Thyroid gland (tissue), 4 donors: Measurements from ENCODE around the gene ATOSA. TPM values are rescaled to one million over a fixed set of nuclear protein-coding genes. Genes with fewer than 3 reads are reported as not detected.
A peak's percentile ranks its signal among the peaks of the same experiment; 100 is the strongest.

Source experiments
- DNase-seq, 2 donors: peaks; one replicate each; pipeline ENCODE4 v3.0.0-alpha.2; 2019
- H3K27ac ChIP-seq, 3 donors: fragments of 200-600 bp; sonication (generic); 1 replicate in 2 of 3; 2 replicates in 1 of 3; pipeline ENCODE4 v1.5.1; 2016 to 2019; ENCODE audit warnings: mild to moderate bottlenecking in 1 of 3, moderate library complexity in 1 of 3
- H3K27me3 ChIP-seq: fragments of 200-600 bp; sonication (generic); one replicate; pipeline ENCODE4 v1.5.1; 2019
- H3K36me3 ChIP-seq, 2 donors: fragments of 200-600 bp; sonication (generic); one replicate each; pipeline ENCODE4 v1.5.1; 2016 to 2019
- H3K4me1 ChIP-seq, 2 donors: fragments of 200-600 bp; sonication (generic); one replicate each; pipeline ENCODE4 v1.5.1; 2017 to 2019
- H3K4me3 ChIP-seq, 3 donors: fragments of 200-600 bp; sonication (generic); replicated peaks in 1 of 3; 1 replicate in 2 of 3; 2 replicates in 1 of 3; pipeline ENCODE4 v1.5.1; 2016; ENCODE audit warnings: mild to moderate bottlenecking in 1 of 3
- H3K9me3 ChIP-seq: fragments of 200-600 bp; sonication (generic); one replicate; pipeline ENCODE4 v1.5.1; 2017
- POLR2A ChIP-seq, 2 donors: fragments of 450-650 bp; IDR thresholded peaks; one replicate each; pipeline ENCODE4 v1.6.1; 2017; ENCODE audit warnings: antibody characterized with exemption in 2 of 2, mild to moderate bottlenecking in 2 of 2, moderate library complexity in 1 of 2
- WGBS, 2 donors: methylation state at CpG; one replicate each; pipeline ENCODE4 v1.1.5; 2017; 5-methylcytosine and 5-hydroxymethylcytosine counted together
- intact Hi-C: fragments of 100-400 bp; cut with DNase I; formaldehyde crosslinking; loops from one replicate; pipeline ENCODE4 v1.15.1; 2023
- total RNA-seq, 4 donors: library from RNA; depleted of rRNA; stranded (reverse); fragments of >200 nt; gene quantifications; one replicate each; pipeline ENCODE4 v1.2.3, GENCODE V29; 2016
- TF ChIP-seq, protein P1 (sequence below), 6 experiments: fragments of 200-600 bp in 3 of 6; fragments of 450-650 bp in 3 of 6; sonication (generic) in 3 of 6; IDR thresholded peaks; one replicate each; pipeline ENCODE4 v1.5.1; 2016 to 2019; ENCODE audit warnings: antibody characterized with exemption in 6 of 6, mild to moderate bottlenecking in 2 of 6, inconsistent platforms in 1 of 6, moderate library complexity in 1 of 6

ATOSA gene
- total RNA-seq, 4 donors from 2014 or later, result 88.7 to 164 (median 117) TPM

DNA sequence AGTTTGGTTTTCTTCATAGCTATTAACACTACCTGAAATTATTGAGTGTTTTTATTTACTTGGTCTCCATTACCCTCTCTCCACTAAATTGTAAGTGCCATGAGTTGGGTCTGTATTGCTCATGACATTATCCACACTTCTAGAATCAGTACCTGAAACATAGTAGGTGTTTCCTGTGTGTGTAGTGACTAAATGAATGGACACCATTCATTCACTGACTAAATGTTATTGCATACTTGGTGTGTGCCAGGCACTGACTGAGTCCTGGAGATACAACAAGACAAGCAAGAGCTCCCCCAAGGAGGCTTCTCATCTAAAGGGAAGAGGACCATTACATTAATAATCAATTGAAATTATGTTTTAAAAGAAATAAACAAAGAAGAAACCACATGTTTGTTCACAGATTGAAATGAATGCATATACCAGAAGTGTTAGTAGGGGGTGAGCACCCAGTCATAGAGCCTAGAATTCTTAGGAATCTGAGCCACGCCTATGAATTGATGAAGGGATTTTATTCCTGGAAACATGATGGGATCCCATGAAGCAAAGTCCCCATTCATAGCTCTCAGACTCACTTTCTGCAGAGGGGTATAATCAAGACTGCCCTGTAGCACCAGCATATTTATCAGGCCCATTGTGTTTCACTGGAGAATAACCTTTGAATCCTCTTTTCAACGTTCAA lies 31.7 kb upstream of the ATOSA start:
- TF ChIP-seq, protein P1, sequence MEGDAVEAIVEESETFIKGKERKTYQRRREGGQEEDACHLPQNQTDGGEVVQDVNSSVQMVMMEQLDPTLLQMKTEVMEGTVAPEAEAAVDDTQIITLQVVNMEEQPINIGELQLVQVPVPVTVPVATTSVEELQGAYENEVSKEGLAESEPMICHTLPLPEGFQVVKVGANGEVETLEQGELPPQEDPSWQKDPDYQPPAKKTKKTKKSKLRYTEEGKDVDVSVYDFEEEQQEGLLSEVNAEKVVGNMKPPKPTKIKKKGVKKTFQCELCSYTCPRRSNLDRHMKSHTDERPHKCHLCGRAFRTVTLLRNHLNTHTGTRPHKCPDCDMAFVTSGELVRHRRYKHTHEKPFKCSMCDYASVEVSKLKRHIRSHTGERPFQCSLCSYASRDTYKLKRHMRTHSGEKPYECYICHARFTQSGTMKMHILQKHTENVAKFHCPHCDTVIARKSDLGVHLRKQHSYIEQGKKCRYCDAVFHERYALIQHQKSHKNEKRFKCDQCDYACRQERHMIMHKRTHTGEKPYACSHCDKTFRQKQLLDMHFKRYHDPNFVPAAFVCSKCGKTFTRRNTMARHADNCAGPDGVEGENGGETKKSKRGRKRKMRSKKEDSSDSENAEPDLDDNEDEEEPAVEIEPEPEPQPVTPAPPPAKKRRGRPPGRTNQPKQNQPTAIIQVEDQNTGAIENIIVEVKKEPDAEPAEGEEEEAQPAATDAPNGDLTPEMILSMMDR (IDR thresholded peaks at IDR 0.05), result no peak
- no peak for TF ChIP-seq POLR2A (IDR thresholded peaks at IDR 0.05)
- 86 to 87% methylated on average over 2 of the region's 2 CpGs for WGBS, 2 donors
- Histone ChIP-seq H3K4me3 (no peak overlapping the region), H3K4me1 (peaks cover 3 to 4% of the 10 kb centered on the region in 2 donors), H3K27ac (no peak overlapping the region), H3K9me3 (no peaks in the 10 kb centered on the region), H3K36me3 (no peaks in the 10 kb centered on the region), H3K27me3 (no peaks in the 10 kb centered on the region)
- intact Hi-C loops, result no loop called here
- DNase-seq, result no peak

DNA sequence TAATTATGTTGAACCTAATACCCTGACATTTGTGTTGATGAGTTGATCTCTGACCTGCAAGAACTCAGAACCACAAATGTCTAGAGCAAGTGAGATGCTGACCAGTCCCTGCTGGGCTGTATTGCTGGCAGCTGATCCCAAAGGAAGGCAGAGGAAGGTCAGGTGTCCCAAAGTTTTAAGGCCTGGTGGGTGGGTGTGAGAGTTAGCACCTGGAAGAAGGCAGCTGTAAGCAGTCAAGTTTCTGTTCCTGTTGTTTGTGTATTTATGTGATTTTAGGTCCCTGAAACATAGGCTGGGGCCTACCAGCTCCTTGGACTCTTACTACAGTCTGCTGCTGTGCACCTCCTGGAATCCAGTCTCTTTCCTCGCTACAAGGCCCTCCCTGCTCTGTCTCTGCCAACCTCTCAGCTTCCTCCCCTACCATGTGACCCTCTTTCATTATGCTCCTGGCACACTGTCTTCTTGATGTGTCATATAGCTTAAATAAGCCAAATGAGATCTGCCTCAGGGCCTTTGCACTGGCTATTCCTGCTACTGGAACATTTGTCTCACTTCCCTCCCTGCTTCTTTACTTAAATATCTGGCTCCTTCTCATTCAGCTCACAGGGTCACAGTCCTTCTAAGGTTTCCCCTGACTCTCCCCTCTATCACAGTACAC lies 31.0 kb upstream of the ATOSA start:
- intact Hi-C loops, result no loop called here

DNA sequence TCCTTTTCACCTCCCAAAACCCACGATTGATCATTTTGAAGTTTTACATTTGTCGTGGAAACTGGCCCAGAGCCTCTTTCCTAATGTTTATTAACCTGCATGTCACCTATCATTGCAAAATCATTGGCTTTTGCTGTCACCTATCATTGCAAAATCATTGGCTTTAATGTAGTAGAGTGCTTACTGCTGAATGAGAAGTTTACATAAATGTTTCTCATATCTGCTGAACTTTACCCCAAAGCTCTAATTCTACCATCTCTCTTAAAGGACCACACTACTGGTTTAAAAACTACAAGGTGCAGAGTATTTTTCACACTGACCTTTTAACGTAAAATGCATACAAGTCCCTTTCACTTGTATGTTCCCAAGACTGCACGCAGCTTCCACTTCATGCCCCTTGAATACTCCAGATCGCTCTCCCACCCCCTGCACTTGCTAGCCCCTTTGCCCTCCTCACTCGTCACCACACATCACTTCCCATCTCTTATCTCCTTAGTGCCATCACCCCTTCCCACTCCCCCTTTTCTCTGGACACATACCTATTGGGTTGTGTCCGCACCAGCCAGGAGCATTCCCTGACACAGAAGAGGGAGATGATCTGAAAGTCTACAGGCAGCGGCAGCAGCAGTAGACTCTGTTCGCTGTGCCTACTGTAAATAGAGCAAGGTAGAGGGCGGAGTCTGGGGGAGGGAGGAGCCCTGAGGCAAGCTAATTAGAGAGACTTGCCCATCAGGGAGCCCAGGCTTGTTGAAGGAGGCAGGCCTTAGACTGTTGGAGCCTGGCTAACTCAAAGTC lies 30.2 kb upstream of the ATOSA start:
- H3K9me3 ChIP-seq, result no peaks in the 10 kb centered on the region
- intact Hi-C loops, result no loop called here
- TF ChIP-seq POLR2A (IDR thresholded peaks at IDR 0.05), result no peak
- TF ChIP-seq, protein P1 (IDR thresholded peaks at IDR 0.05), result no peak
- H3K27ac ChIP-seq, result no peak overlapping the region
- 73% methylated on average over 10 of the region's 10 CpGs for WGBS, 2 donors
- peaks cover 3 to 4% of the 10 kb centered on the region in 2 donors for H3K4me1 ChIP-seq
- H3K4me3 ChIP-seq, result no peak overlapping the region
- H3K27me3 ChIP-seq, result no peaks in the 10 kb centered on the region
- DNase-seq, result peak in 1 of 2 donors; percentile 4
- no peaks in the 10 kb centered on the region for H3K36me3 ChIP-seq

More for the DNA sequence above, 31.0 kb upstream of the ATOSA start:
- TF ChIP-seq, protein P1 (IDR thresholded peaks at IDR 0.05), result no peak
- no peak for TF ChIP-seq POLR2A (IDR thresholded peaks at IDR 0.05)
- WGBS, 2 donors, result 95 to 97% methylated on average over 1 of the region's 1 CpG
- H3K27ac ChIP-seq, result no peak overlapping the region
- no peaks in the 10 kb centered on the region for H3K9me3 ChIP-seq
- H3K4me1 ChIP-seq, result peaks cover 3 to 4% of the 10 kb centered on the region in 2 donors
- H3K27me3 ChIP-seq, result no peaks in the 10 kb centered on the region
- no peak for DNase-seq
- no peaks in the 10 kb centered on the region for H3K36me3 ChIP-seq
- no peak overlapping the region for H3K4me3 ChIP-seq

DNA sequence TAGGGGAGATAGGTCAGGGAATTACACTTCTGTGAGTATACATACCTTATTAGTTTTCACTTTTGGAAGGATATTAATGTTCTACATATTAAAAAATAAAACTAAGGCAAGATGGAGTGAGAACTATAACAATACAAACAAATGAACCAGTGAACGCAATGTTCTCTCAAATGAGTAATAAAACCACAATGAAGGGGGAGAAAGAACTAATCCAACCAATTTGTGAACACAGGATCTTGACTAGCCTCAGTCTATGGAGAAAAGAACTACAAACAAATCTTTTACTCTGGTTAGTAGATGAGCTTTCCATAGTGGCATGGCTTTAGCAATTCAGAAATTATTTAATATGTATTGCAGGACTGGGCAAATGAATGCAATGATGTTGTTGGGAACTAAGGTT lies 26.9 kb upstream of the ATOSA start:
- intact Hi-C loops, result no loop called here
- Histone ChIP-seq H3K4me1 (no peaks in the 10 kb centered on the region), H3K27ac (no peak overlapping the region), H3K9me3 (no peaks in the 10 kb centered on the region), H3K4me3 (no peak overlapping the region), H3K27me3 (no peaks in the 10 kb centered on the region), H3K36me3 (no peaks in the 10 kb centered on the region)
- WGBS, 2 donors, result 87 to 92% methylated on average over 1 of the region's 1 CpG
- DNase-seq, result no peak
- no peak for TF ChIP-seq POLR2A (IDR thresholded peaks at IDR 0.05)
- TF ChIP-seq, protein P1 (IDR thresholded peaks at IDR 0.05), result no peak
